ENCODE data around the gene STX16.

STX16 gene

DNA sequence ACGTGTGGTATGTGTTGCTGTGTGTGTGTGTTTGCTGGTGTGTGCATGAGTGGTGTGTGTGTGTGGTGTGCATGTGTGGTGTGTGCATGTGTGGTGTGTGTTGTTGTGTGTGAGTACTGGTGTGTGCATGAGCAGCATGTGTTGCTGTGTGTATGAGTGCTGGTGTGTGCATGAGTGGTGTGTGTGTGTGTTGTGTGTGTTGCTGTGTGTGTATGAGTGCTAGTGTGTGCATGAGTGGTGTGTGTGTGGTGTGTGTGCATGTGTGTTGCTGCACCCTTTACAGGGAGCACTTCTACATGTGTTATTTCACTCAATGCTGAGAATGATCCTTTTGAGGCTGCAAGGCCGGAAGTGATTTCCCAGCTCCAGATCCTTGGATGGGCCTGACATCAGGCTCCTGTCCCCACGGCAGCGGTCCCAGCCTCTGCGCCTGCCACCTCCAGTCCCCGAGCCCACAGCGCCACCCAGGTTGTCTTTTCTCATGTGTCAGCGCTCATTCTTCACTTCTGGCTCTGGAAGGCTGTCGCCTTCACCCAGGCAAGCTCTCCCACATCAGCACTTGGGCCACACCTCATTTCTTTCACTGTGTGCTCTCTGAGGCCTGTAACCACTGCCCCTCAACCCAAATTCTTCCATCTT is 44.1 kb downstream of the STX16 start:
- no peak overlapping the region for H3K4me3 ChIP-seq (ENCODE audit: low read length)

GRCh38 chr20:58695895-58696375 is 44.9 kb downstream of the STX16 start:
- Histone ChIP-seq H3K4me3 (ENCODE audit: low read length) (no peak overlapping the region), H3K27ac (ENCODE audit: low read depth, low read length) (no peak overlapping the region), H3K36me3 (ENCODE audit: insufficient read depth, low read length) (peaks cover 38% of the 10 kb centered on the region), H3K9me3 (ENCODE audit: insufficient read depth, low read depth, low read length) (no peaks in the 10 kb centered on the region), H3K4me1 (ENCODE audit: insufficient read depth, low read length) (peaks cover 10% of the 10 kb centered on the region), H3K9ac (ENCODE audit: low read depth, low read length) (no peak overlapping the region), H3K27me3 (ENCODE audit: insufficient read depth, low read length) (no peaks in the 10 kb centered on the region)
- WGBS, result 87% methylated on average over 10 of the region's 10 CpGs

More for the DNA sequence above, 44.1 kb downstream of the STX16 start:
- H3K27me3 ChIP-seq (ENCODE audit: insufficient read depth, low read length), result no peaks in the 10 kb centered on the region
- no peak overlapping the region for H3K9ac ChIP-seq (ENCODE audit: low read depth, low read length)
- H3K4me1 ChIP-seq (ENCODE audit: insufficient read depth, low read length), result peaks cover 16% of the 10 kb centered on the region
- WGBS, result 82% methylated on average over 9 of the region's 9 CpGs
- peaks cover 35% of the 10 kb centered on the region for H3K36me3 ChIP-seq (ENCODE audit: insufficient read depth, low read length)
- H3K27ac ChIP-seq (ENCODE audit: low read depth, low read length), result no peak overlapping the region
- H3K9me3 ChIP-seq (ENCODE audit: insufficient read depth, low read depth, low read length), result no peaks in the 10 kb centered on the region

DNA sequence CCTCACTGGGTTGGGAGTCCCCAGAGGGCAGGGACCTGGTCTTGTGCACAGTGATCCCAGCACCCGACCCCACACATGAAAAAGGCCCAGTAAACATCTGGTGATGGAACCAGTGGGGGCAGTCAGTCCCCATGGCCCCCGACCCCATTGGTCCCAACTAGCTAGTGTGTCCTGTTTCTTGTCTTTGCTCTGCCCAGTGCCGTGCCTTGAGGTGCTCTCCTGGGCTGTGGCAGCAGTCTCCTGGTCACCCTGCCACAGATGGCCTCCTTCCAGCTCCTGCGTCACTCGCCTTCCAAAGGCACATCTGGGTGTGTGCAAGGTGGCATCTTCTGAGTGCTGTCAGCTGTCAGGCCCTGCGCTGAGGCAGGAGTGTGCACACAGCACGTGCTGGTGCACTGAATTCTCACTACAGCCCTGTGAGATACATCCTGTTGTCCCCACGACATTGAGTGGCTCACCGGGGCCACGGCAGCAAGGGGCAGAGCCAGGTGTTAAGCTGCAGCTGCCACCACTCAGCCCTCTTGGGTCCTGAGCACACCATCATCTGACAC is 45.4 kb downstream of the STX16 start:
- 89% methylated on average over 10 of the region's 10 CpGs for WGBS
- H3K27ac ChIP-seq (ENCODE audit: low read depth, low read length), result no peak overlapping the region

DNA sequence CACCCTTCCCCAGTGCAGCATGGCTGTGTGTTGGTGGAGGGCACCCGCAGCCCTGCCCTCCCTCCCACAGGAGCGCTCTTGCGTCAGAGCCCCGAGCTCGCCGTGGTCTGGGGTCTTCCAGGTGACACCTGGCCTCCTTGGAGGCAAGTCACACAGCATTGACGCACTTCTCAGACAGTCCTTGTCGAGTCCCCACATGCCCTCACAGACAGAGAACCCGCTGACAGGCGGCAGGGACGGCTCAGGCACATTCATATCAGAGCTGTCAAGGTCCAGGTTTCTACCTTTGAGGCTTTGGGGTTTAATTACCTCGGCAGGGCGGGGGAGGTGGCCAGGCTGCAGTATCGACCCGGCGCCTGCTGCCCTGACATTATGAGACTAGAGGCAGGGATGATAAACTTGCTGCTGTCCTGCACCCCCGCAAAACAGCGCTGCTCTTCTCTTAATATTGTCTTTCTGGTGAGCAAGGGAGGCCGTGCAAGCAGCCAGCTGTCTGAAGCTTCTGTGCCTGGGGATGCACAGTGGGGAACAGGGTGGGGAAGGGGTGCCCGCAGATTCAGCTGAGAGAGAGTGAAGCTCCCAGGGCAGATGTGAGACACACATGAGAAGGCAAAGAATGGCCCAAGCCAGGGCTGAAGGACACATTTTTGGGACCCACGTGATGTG is 46.3 kb downstream of the STX16 start:
- Histone ChIP-seq H3K4me3 (ENCODE audit: low read length) (no peak overlapping the region), H3K4me1 (ENCODE audit: insufficient read depth, low read length) (no peaks in the 10 kb centered on the region), H3K27ac (ENCODE audit: low read depth, low read length) (no peak overlapping the region), H3K27me3 (ENCODE audit: insufficient read depth, low read length) (no peaks in the 10 kb centered on the region), H3K36me3 (ENCODE audit: insufficient read depth, low read length) (peaks cover 45% of the 10 kb centered on the region), H3K9me3 (ENCODE audit: insufficient read depth, low read depth, low read length) (no peaks in the 10 kb centered on the region), H3K9ac (ENCODE audit: low read depth, low read length) (no peak overlapping the region)
- WGBS, result 94% methylated on average over 21 of the region's 21 CpGs

More for the DNA sequence above, 45.4 kb downstream of the STX16 start:
- H3K4me1 ChIP-seq (ENCODE audit: insufficient read depth, low read length), result peaks cover 5% of the 10 kb centered on the region
- H3K9ac ChIP-seq (ENCODE audit: low read depth, low read length), result no peak overlapping the region
- no peaks in the 10 kb centered on the region for H3K27me3 ChIP-seq (ENCODE audit: insufficient read depth, low read length)
- peaks cover 38% of the 10 kb centered on the region for H3K36me3 ChIP-seq (ENCODE audit: insufficient read depth, low read length)
- H3K4me3 ChIP-seq (ENCODE audit: low read length), result no peak overlapping the region
- H3K9me3 ChIP-seq (ENCODE audit: insufficient read depth, low read depth, low read length), result no peaks in the 10 kb centered on the region

- peaks cover 53% of the 10 kb centered on the region for H3K36me3 ChIP-seq (ENCODE audit: insufficient read depth, low read length)
- WGBS, result 93% methylated on average over 15 of the region's 15 CpGs
These were observed 47.0 kb downstream of the STX16 start for GRCh38 chr20:58697867-58698703.

DNA sequence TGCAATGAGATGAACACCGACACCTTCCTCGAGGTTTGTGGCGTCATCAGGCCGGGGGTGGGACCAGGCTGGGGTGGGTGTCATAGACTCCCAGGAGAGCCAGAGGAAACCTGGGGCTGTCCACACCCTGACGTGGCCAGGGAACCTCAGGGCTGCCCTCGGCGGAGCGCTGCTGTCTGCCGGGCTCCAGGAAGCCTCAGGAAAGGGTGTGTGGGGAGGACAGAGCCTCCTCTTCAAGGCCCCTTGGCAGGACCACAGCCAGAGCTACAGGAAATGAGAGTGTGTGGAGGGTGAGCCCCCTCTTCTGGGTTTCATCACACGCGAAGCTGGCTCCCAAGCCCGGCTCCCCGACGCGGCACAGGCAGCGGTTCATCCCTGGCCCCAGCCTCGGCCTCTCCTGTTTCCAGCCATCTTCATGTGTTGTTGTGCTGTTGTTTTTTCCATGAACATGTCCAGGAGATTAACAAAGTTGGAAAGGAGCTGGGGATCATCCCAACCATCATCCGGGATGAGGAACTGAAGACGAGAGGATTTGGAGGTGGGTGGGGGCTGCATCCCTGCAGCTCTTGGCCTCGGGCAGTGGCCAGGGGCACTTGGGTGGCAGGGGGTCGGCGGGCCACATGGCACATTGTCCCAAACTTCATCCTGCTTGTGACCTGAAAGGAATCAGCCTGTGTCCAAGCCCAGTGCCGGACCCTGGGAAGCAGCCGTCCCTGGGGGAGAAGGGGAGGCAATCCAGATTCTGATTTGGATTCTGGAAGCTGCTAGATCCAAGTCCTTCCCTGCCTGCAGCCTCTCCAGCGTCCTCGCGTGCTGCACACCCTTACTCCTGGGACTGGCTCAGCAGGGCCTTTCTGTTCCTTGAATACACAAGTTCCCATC is 47.9 kb downstream of the STX16 start:
- no peaks in the 10 kb centered on the region for H3K27me3 ChIP-seq (ENCODE audit: insufficient read depth, low read length)
- no peaks in the 10 kb centered on the region for H3K9me3 ChIP-seq (ENCODE audit: insufficient read depth, low read depth, low read length)
- WGBS, result 92% methylated on average over 27 of the region's 27 CpGs
- no peak overlapping the region for H3K9ac ChIP-seq (ENCODE audit: low read depth, low read length)
- no peak overlapping the region for H3K4me3 ChIP-seq (ENCODE audit: low read length)
- no peak overlapping the region for H3K27ac ChIP-seq (ENCODE audit: low read depth, low read length)
- H3K36me3 ChIP-seq (ENCODE audit: insufficient read depth, low read length), result peaks cover 62% of the 10 kb centered on the region
- no peaks in the 10 kb centered on the region for H3K4me1 ChIP-seq (ENCODE audit: insufficient read depth, low read length)

More at GRCh38 chr20:58697867-58698703, 47.0 kb downstream of the STX16 start:
- no peak overlapping the region for H3K4me3 ChIP-seq (ENCODE audit: low read length)
- H3K9me3 ChIP-seq (ENCODE audit: insufficient read depth, low read depth, low read length), result no peaks in the 10 kb centered on the region
- H3K9ac ChIP-seq (ENCODE audit: low read depth, low read length), result no peak overlapping the region
- no peaks in the 10 kb centered on the region for H3K4me1 ChIP-seq (ENCODE audit: insufficient read depth, low read length)
- H3K27ac ChIP-seq (ENCODE audit: low read depth, low read length), result no peak overlapping the region
- H3K27me3 ChIP-seq (ENCODE audit: insufficient read depth, low read length), result no peaks in the 10 kb centered on the region

DNA sequence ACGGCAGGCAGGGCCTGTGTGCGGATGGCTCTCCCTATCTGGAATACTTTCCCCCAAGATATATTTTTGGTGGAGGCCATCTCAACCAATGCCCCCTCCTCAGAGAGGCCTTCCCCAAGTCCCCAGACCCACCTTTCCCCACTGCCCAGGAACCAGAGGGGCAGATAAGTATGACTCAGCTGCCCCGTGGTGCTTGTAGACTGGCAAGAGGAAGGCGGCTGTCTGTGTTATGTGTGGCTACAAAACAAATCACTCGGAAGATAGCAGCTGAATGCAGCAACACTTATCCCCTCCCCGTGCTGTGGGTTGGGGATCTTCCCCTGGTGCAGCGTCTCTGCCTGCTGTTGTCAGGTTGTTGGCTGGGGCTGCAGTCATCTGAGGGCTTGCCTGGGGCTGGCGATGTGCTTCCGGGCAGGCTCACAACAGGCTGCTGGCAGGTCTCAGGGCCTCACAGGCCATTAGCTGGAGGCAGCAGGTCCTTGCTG is 48.6 kb downstream of the STX16 start:
- Histone ChIP-seq H3K4me3 (ENCODE audit: low read length) (no peak overlapping the region), H3K4me1 (ENCODE audit: insufficient read depth, low read length) (no peaks in the 10 kb centered on the region), H3K27me3 (ENCODE audit: insufficient read depth, low read length) (no peaks in the 10 kb centered on the region), H3K9ac (ENCODE audit: low read depth, low read length) (no peak overlapping the region), H3K36me3 (ENCODE audit: insufficient read depth, low read length) (peaks cover 68% of the 10 kb centered on the region), H3K27ac (ENCODE audit: low read depth, low read length) (no peak overlapping the region), H3K9me3 (ENCODE audit: insufficient read depth, low read depth, low read length) (no peaks in the 10 kb centered on the region)
- WGBS, result 91% methylated on average over 9 of the region's 9 CpGs

DNA sequence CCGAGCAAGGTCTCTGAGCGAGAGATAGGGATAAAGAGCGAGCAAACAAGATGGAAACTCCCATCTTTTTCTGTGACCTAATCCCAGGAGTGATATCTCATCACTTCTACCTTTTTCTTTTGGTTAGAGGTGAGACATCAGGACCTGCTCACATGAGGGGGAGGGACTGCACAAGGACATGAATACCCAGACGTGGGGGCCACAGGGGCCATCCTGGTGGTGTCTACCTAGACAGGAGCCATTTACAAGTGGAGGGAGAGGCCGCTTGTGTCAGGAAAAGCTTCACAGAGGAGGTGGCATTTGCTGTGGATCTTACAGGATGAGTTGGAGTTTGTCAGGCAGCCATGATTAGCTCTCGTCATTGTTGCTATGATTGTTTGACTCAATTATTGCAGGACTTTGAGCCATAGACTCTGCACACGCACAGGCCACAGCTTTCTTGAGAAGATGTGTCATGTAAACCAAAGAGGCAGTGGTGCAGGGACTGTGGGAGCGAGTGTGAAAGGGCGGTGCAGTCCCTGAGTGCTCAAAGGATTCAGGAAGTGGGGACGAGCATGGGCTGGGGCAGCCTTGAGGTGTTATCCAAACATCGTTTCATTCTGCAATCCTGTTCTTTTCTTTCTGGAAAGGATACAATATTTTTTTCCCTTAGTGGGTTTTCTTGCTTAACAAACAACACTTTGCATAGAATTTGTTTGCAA is 49.2 kb downstream of the STX16 start:
- Histone ChIP-seq H3K27me3 (ENCODE audit: insufficient read depth, low read length) (no peaks in the 10 kb centered on the region), H3K4me1 (ENCODE audit: insufficient read depth, low read length) (no peaks in the 10 kb centered on the region), H3K9ac (ENCODE audit: low read depth, low read length) (no peak overlapping the region), H3K9me3 (ENCODE audit: insufficient read depth, low read depth, low read length) (no peaks in the 10 kb centered on the region), H3K4me3 (ENCODE audit: low read length) (no peak overlapping the region), H3K36me3 (ENCODE audit: insufficient read depth, low read length) (peaks cover 71% of the 10 kb centered on the region), H3K27ac (ENCODE audit: low read depth, low read length) (no peak overlapping the region)
- 89% methylated on average over 11 of the region's 11 CpGs for WGBS

DNA sequence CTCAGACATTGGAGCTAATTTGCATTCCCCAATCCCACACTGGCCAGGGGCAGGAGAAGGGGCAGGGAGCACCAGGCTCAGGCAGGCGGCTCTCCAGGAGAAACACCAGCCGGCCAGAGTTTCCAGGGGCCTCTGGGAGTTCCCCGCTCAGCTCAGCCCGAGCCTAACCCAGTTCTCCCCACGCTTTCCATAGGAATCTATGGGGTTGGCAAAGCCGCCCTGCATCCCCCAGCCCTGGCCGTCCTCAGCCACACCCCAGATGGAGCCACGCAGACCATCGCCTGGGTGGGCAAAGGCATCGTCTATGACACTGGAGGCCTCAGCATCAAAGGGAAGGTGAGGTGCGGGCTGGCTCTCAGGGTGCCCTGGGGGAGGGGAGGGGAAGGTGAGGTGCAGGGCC is 49.7 kb downstream of the STX16 start:
- H3K27me3 ChIP-seq (ENCODE audit: insufficient read depth, low read length), result no peaks in the 10 kb centered on the region
- no peaks in the 10 kb centered on the region for H3K9me3 ChIP-seq (ENCODE audit: insufficient read depth, low read depth, low read length)
- H3K4me3 ChIP-seq (ENCODE audit: low read length), result no peak overlapping the region
- H3K36me3 ChIP-seq (ENCODE audit: insufficient read depth, low read length), result peaks cover 72% of the 10 kb centered on the region
- H3K27ac ChIP-seq (ENCODE audit: low read depth, low read length), result no peak overlapping the region
- no peaks in the 10 kb centered on the region for H3K4me1 ChIP-seq (ENCODE audit: insufficient read depth, low read length)
- WGBS, result 89% methylated on average over 11 of the region's 11 CpGs
- H3K9ac ChIP-seq (ENCODE audit: low read depth, low read length), result no peak overlapping the region
